Measurements from ENCODE around the gene CCNY. TPM values are rescaled to one million over a fixed set of nuclear protein-coding genes. Genes with fewer than 3 reads are reported as not detected.

Gene CCNY
- total RNA-seq, 1 experiment from 2014 or later: 53.3 TPM

DNA sequence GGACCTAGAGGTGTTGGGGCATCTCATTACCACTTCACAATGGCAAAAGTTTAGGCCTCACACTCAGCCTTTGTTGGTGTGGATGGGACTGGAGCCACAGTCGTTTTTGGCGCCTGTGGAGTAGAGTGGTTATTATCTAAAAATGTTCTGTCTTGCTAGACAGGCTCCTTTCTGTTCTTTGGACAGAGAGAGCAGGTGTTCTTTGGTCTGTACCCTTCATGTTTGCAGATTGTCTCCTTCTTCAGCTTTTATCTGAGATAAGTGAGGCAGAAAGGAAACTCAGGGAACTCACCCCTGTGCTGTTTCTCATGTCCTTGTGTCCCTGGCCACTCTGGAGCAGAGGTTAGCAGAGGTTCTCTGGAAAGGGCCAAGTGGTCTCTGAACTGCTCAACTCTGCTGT is 103.7 kb downstream of the CCNY start (continued):
- TF ChIP-seq PRDM15 (CRISPR knock-in tag; IDR thresholded peaks at IDR 0.05) (no peak), NFYB (CRISPR knock-in tag; conservative IDR thresholded peaks at IDR 0.05; ENCODE audit: low read depth) (no peak), ZNF219 (CRISPR knock-in tag; IDR thresholded peaks at IDR 0.05; ENCODE audit: borderline replicate concordance) (no peak), PRRX2 (CRISPR knock-in tag; IDR thresholded peaks at IDR 0.05) (no peak)
- TF ChIP-seq, protein P1, sequence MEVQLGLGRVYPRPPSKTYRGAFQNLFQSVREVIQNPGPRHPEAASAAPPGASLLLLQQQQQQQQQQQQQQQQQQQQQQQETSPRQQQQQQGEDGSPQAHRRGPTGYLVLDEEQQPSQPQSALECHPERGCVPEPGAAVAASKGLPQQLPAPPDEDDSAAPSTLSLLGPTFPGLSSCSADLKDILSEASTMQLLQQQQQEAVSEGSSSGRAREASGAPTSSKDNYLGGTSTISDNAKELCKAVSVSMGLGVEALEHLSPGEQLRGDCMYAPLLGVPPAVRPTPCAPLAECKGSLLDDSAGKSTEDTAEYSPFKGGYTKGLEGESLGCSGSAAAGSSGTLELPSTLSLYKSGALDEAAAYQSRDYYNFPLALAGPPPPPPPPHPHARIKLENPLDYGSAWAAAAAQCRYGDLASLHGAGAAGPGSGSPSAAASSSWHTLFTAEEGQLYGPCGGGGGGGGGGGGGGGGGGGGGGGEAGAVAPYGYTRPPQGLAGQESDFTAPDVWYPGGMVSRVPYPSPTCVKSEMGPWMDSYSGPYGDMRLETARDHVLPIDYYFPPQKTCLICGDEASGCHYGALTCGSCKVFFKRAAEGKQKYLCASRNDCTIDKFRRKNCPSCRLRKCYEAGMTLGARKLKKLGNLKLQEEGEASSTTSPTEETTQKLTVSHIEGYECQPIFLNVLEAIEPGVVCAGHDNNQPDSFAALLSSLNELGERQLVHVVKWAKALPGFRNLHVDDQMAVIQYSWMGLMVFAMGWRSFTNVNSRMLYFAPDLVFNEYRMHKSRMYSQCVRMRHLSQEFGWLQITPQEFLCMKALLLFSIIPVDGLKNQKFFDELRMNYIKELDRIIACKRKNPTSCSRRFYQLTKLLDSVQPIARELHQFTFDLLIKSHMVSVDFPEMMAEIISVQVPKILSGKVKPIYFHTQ (CRISPR knock-in tag; IDR thresholded peaks at IDR 0.05): no peak

- peaks cover 46% of the 10 kb centered on the region for H3K9me3 Mint-ChIP-seq
- POLR2A ChIA-PET: no interaction called here
- CTCF ChIA-PET: no interaction called here
- H3K36me3 Mint-ChIP-seq: peaks cover 42% of the 10 kb centered on the region
- peaks cover 17% of the 10 kb centered on the region for H3K4me1 Mint-ChIP-seq
- ATAC-seq (no peak), DNase-seq (ENCODE audit: low spot score) (no peak)
- no peaks in the 10 kb centered on the region for H3K27me3 Mint-ChIP-seq (ENCODE audit: low read depth)
- H3K4me3 Mint-ChIP-seq: no peak overlapping the region
- TF ChIP-seq ZBTB21 (CRISPR knock-in tag; IDR thresholded peaks at IDR 0.05; ENCODE audit: borderline replicate concordance) (no peak), MAX (CRISPR knock-in tag; IDR thresholded peaks at IDR 0.05) (no peak), TEAD1 (CRISPR knock-in tag; IDR thresholded peaks at IDR 0.05) (no peak), FOXP4 (CRISPR knock-in tag; IDR thresholded peaks at IDR 0.05) (no peak), ELF4 (CRISPR knock-in tag; IDR thresholded peaks at IDR 0.05; ENCODE audit: low read depth) (no peak)
- no peak overlapping the region for H3K27ac Mint-ChIP-seq
These were observed 105.7 kb downstream of the CCNY start for GRCh38 chr10:35442028-35442427.

- ChIA-PET POLR2A (no interaction called here), CTCF (no interaction called here)
- Mint-ChIP-seq H3K4me1 (peaks cover 21% of the 10 kb centered on the region), H3K36me3 (peaks cover 42% of the 10 kb centered on the region), H3K4me3 (no peak overlapping the region), H3K27me3 (ENCODE audit: low read depth) (no peaks in the 10 kb centered on the region), H3K27ac (no peak overlapping the region), H3K9me3 (peaks cover 46% of the 10 kb centered on the region)
- DNase-seq (ENCODE audit: low spot score) (no peak), ATAC-seq (no peak)
- TF ChIP-seq, protein P2, sequence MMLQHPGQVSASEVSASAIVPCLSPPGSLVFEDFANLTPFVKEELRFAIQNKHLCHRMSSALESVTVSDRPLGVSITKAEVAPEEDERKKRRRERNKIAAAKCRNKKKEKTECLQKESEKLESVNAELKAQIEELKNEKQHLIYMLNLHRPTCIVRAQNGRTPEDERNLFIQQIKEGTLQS (CRISPR knock-in tag; conservative IDR thresholded peaks at IDR 0.05): no peak
- TF ChIP-seq NFYB (CRISPR knock-in tag; conservative IDR thresholded peaks at IDR 0.05; ENCODE audit: low read depth): no peak
- TF ChIP-seq PRRX2 (CRISPR knock-in tag; IDR thresholded peaks at IDR 0.05): no peak
- no peak for TF ChIP-seq CREB1 (CRISPR knock-in tag; IDR thresholded peaks at IDR 0.05)
- no peak for TF ChIP-seq ZNF416 (CRISPR knock-in tag; IDR thresholded peaks at IDR 0.05)
- no peak for TF ChIP-seq ATF1 (CRISPR knock-in tag; IDR thresholded peaks at IDR 0.05)
- TF ChIP-seq ZNF263 (CRISPR knock-in tag; IDR thresholded peaks at IDR 0.05; ENCODE audit: low read depth): no peak
- no peak for TF ChIP-seq TEAD4 (CRISPR knock-in tag; IDR thresholded peaks at IDR 0.05)
- no peak for TF ChIP-seq MLX (CRISPR knock-in tag; IDR thresholded peaks at IDR 0.05)
- TF ChIP-seq ZNF232 (CRISPR knock-in tag; IDR thresholded peaks at IDR 0.05): no peak
- TF ChIP-seq, protein P3, sequence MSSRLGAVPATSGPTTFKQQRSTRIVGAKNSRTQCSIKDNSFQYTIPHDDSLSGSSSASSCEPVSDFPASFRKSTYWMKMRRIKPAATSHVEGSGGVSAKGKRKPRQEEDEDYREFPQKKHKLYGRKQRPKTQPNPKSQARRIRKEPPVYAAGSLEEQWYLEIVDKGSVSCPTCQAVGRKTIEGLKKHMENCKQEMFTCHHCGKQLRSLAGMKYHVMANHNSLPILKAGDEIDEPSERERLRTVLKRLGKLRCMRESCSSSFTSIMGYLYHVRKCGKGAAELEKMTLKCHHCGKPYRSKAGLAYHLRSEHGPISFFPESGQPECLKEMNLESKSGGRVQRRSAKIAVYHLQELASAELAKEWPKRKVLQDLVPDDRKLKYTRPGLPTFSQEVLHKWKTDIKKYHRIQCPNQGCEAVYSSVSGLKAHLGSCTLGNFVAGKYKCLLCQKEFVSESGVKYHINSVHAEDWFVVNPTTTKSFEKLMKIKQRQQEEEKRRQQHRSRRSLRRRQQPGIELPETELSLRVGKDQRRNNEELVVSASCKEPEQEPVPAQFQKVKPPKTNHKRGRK (CRISPR knock-in tag; IDR thresholded peaks at IDR 0.05; ENCODE audit: borderline replicate concordance): no peak
- TF ChIP-seq ESRRA (CRISPR knock-in tag; IDR thresholded peaks at IDR 0.05; ENCODE audit: borderline replicate concordance): no peak
- TF ChIP-seq JUN (CRISPR knock-in tag; IDR thresholded peaks at IDR 0.05): no peak
- TF ChIP-seq ZNF396 (CRISPR knock-in tag; IDR thresholded peaks at IDR 0.05; ENCODE audit: borderline replicate concordance): no peak
- no peak for TF ChIP-seq ZNF121 (CRISPR knock-in tag; IDR thresholded peaks at IDR 0.05)
These were observed 106.3 kb downstream of the CCNY start for GRCh38 chr10:35442592-35442991.

All from WTC11 (cell line).